NCI-H1436 (cell line): Measurements from ENCODE around the gene BMP7.

Experiments
- DNase-seq: peaks from one replicate; lab custom pipeline; 2025; lab: John Stamatoyannopoulos, UW

The BMP7 gene

GRCh38 chr20:57124366-57124765 lies 142.1 kb downstream of the BMP7 start:
- DNase-seq, result no peak

GRCh38 chr20:57123504-57123903 lies 142.9 kb downstream of the BMP7 start:
- no peak for DNase-seq

- DNase-seq, result no peak
Observed at GRCh38 chr20:57122536-57123489, 143.6 kb downstream of the BMP7 start.

- no peak for DNase-seq
Observed at GRCh38 chr20:57118964-57119363, 147.5 kb downstream of the BMP7 start.
